ENCODE measurements around the gene PDLIM3.
"Not testable (repeated sequence)": the region's sequence is repeated elsewhere in the genome, so short reads cannot be mapped to it uniquely, and the experiment has no call there.

The PDLIM3 gene, protein sequence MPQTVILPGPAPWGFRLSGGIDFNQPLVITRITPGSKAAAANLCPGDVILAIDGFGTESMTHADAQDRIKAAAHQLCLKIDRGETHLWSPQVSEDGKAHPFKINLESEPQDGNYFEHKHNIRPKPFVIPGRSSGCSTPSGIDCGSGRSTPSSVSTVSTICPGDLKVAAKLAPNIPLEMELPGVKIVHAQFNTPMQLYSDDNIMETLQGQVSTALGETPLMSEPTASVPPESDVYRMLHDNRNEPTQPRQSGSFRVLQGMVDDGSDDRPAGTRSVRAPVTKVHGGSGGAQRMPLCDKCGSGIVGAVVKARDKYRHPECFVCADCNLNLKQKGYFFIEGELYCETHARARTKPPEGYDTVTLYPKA

GRCh38 chr4:185534866-185535611, at the start of gene PDLIM3:
Gene PDLIM3 (minus strand): TSS chr4:185535507. CDS start chr4:185535434, 73 bp downstream.
- DNase-seq (ENCODE audit: low read depth): no peak

DNA sequence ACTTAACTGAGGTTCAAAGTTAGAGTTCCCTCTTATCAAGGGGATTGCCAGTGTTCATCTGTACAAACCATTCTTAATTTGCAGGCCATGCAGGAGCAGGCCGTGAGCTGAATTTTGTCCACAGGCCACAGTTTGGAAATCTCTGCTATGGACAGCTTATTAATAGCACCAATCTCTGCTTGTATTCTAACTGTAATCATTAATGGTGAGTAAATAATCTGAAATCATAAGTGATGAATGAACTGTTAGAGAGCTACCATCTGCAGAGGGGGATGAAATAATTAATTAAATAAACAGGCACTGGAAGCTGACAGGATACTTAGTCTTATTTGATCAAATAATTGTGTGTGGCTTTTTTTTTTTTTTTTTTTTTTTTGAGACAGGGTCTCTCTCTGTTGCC, 48.5 kb upstream of the PDLIM3 start:
- no peak for DNase-seq (ENCODE audit: low read depth)

DNA sequence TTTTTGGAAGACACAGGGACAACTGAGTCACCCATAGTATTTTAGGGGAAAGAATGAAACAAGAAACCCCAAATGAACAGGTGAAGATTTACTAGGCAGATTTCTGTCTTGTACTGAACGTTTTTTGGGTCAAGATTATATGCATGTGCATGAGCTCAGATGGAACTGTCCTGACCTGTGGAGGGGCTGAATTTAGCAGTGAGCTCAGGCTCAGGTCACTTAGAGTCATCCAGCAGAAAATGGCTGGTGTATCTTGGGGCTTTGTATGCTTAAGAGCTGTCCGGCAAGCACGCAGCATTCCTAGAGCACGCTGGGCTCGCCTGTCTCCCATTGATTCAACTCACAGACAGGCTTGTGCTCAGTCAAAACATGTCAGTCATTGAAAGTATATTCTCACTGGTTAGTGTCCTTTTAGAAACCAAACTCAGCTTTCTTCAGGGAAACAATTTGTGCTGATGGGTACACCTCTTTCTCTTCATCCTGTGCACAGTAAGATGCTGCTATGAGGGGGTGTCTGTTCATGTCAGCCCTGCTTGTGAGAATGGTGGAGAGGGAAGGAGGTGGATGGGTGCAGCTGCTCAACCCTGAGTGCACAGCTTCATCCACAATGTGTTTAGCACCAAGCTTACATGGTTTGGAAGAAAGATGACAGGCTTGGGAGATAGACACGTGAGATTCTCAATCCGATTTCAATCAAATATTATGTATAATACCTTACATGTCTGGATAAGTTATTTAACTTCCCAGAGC, 47.5 kb upstream of the PDLIM3 start:
- no peak for DNase-seq (ENCODE audit: low read depth)

DNA sequence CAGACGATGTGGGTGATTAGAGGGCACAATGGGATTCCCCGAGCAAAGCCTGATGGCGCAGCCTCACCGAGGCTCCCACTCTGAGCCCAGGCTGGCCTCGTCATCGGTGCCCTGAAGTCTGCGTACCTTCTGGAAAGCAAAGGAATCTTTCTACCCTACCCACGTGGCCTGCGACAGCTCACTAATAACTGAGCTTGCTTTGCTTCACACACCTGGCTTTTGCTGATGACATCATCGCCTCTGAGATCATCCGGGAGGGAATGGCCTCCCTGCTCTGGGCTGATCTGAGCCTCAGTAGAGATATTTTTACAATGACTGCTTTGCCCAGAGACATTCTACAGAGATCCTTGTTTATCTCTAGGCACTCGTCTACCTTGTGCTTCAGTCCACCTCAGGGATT, 45.4 kb upstream of the PDLIM3 start:
- no peak for DNase-seq (ENCODE audit: low read depth)

GRCh38 chr4:185578284-185578683, 43.0 kb upstream of the PDLIM3 start:
- DNase-seq (ENCODE audit: low read depth): no peak

- no peak for DNase-seq (ENCODE audit: low read depth)
Measured at GRCh38 chr4:185576962-185577950, 41.9 kb upstream of the PDLIM3 start.

GRCh38 chr4:185576314-185576961, 41.1 kb upstream of the PDLIM3 start:
- no peak for DNase-seq (ENCODE audit: low read depth)

GRCh38 chr4:185573651-185574199, 38.4 kb upstream of the PDLIM3 start:
- no peak for DNase-seq (ENCODE audit: low read depth)

- DNase-seq (ENCODE audit: low read depth): no peak
Measured at GRCh38 chr4:185570727-185571126, 35.4 kb upstream of the PDLIM3 start.

DNA sequence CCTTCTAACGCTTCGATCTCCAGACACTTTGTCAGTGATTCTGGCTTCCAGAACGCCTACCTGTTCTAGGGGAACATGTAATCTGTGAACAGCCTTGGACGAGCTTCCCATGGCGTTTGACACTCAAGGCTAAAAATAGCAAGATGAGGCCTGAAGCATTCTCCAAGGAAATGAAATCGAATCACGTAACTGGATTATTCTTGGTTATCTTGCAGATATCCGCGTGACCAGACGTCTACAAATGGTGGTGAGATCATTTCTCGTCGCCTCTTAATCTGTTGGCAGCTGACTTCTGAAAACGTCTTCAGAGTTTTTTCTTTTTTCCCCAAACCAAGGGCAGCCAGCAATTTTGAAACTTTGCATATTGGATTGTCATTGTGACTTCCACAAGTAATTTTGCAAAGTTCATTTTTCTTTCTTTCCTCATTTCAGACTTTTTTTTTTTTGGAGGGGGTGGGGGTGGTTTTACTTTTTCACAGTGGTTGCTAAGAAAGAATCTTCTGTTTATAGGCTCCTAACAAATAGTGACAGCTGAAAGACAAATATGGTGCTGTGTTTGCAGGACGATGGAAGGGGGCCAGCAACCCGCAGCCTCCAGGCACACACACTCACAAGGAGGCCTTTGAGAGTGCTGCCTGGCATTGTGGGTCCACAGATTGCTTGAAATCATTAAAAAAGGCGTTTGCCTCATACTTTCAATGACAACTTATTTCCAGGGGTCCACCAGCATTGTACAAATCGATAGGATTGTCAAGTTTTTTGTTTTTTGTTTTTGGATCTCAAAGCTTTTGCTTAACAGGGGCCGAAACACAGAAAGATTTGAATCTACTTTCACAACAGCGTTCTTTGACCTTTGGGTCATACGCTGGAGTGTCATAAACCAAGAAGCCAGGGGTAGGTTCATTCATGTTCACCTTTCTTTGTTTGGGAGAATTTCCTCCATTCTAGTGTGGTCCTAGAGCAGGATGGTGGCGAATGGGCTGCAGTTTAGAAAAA, 32.4 kb upstream of the PDLIM3 start:
- no peak for DNase-seq (ENCODE audit: low read depth)

DNA sequence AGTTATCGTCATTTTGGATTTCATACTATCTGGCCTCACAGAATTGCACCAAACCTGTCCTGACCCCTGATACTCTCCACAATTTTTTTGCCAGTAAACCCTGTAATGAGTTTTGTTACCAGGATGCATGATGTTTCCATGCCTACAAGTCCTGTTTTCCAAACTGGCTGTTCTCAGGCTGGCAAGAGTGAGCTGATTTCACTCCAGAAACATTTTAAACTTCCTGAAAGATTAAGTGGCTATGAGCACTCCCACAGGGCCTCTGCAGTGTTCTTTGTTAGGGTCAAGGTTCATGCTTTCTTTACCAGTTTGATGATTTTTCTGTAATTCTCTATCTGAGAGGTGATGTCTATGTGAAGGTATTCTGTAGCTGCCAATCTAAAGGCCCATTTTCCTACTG, 31.7 kb upstream of the PDLIM3 start:
- DNase-seq (ENCODE audit: low read depth): no peak

DNA sequence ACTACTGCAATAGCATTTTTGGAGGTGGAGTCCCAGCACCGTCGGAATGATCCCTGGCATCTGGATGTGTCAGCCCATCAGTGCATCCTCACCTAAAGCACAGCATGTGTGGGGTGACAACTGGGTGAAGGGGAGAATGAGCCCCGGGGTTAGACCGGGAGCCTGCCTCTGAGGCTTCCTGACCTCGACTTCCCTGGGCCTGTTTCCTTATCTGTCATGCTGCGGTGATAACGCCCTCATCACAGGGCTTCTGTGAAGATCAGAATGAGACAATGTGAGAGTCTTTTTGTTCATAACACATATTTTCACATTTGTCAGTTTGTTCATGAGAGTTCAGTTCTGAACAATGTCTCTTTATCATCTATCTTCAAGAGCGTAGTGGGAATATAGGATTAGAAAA, 31.1 kb upstream of the PDLIM3 start:
- DNase-seq (ENCODE audit: low read depth): no peak

DNA sequence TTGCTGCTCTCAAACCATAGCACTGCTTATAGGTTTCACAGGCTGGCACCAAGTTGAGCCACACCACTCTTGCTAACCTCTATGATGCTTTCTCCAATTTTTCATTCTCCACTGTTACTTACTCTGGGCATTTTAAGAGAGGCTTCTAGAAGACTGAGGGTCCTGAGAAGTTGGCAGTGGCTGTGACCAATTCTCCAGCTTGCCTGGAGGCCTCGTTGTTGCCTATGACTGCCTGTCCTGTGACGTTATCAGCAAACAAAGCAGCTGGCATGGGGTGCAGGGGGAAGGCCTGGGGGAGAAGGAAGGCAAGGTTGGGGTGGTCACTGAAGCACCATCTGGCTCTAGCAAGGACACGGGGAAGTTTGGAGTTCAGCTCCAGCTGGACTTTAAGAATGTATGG, 30.4 kb upstream of the PDLIM3 start:
- no peak for DNase-seq (ENCODE audit: low read depth)

GRCh38 chr4:185564349-185564748, 29.0 kb upstream of the PDLIM3 start:
- no peak for DNase-seq (ENCODE audit: low read depth)

- no peak for DNase-seq (ENCODE audit: low read depth)
Measured at GRCh38 chr4:185562531-185562930, 27.2 kb upstream of the PDLIM3 start.

DNA sequence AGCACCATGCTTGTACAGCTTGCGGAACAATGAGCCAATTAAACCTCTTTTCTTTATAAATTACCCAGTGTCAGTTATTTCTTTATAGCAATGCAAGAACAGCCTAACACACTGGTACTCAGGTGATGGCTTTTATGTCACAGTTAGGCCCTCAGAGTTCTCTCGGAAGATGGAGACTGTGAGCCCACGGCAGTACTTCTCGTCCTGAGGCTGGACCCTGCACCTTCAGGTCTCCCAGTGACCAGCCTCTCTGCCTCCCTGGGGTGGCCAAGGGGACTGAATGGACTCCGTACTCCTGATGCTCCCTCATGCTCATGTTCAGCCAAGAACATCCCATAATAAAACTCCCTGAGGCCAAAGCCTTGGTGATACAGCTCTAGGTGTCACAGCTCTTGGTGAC, 25.0 kb upstream of the PDLIM3 start:
- no peak for DNase-seq (ENCODE audit: low read depth)

DNA sequence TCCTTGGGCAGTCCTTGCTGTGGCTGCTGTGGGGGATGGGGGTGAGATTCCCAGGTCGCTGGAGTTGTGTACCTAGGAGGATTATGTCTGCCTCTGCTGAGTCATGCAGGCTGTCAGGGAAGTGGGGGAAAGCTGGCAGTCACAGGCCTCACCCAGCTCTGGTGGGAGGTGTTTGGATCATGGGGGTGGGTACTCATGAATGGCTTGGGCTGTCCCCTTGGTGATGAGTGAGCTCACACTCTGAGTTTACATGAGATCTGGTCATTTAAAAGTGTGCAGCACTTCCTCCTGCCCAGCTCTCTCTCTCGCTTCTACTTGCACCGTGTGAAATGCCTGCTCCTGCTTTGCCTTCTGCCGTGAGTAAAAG, 24.6 kb upstream of the PDLIM3 start:
- no peak for DNase-seq (ENCODE audit: low read depth)

- DNase-seq (ENCODE audit: low read depth): not testable (repeated sequence)
Measured at GRCh38 chr4:185559251-185559914, 24.1 kb upstream of the PDLIM3 start.

All from stimulated activated CD8-positive, alpha-beta memory T cell treated with anti-CD3 and anti-CD28 coated beads, Interleukin-7, amount 100 ng/mL, for 24 hours (primary cell).